ENCODE measurements around the gene PROK2.

GRCh38 chr3:71753701-71754609 is 31.0 kb downstream of the PROK2 start, which contains the start of gene GPR27:
- TF ChIP-seq CTCF (IDR thresholded peaks at IDR 0.05) (no peak), POLR2A (IDR thresholded peaks at IDR 0.05) (no peak), POLR2AphosphoS5 (IDR thresholded peaks at IDR 0.05) (no peak)

Data from sigmoid colon (tissue), 4 donors.